ENCODE data around the gene ADCY3.

GRCh38 chr2:24870891-24871705 is 48.9 kb downstream of the ADCY3 start:
- TF ChIP-seq EZH2phosphoT487 (IDR thresholded peaks at IDR 0.05; ENCODE audit: borderline replicate concordance), result no peak
- TF ChIP-seq, protein P1, sequence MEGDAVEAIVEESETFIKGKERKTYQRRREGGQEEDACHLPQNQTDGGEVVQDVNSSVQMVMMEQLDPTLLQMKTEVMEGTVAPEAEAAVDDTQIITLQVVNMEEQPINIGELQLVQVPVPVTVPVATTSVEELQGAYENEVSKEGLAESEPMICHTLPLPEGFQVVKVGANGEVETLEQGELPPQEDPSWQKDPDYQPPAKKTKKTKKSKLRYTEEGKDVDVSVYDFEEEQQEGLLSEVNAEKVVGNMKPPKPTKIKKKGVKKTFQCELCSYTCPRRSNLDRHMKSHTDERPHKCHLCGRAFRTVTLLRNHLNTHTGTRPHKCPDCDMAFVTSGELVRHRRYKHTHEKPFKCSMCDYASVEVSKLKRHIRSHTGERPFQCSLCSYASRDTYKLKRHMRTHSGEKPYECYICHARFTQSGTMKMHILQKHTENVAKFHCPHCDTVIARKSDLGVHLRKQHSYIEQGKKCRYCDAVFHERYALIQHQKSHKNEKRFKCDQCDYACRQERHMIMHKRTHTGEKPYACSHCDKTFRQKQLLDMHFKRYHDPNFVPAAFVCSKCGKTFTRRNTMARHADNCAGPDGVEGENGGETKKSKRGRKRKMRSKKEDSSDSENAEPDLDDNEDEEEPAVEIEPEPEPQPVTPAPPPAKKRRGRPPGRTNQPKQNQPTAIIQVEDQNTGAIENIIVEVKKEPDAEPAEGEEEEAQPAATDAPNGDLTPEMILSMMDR (conservative IDR thresholded peaks at IDR 0.05; ENCODE audit: low read length), result no peak

All from Loucy (cell line).